NCI-H2029 treated with DMSO at 0.1 percent for 48 hours (cell line): ENCODE measurements around the gene CPNE4.

Source experiments
- DNase-seq: peaks from one replicate; lab custom pipeline; 2025; lab: John Stamatoyannopoulos, UW

Gene CPNE4

GRCh38 chr3:131796558-131797198 lies 238.1 kb downstream of the CPNE4 start:
- no peak for DNase-seq

DNA sequence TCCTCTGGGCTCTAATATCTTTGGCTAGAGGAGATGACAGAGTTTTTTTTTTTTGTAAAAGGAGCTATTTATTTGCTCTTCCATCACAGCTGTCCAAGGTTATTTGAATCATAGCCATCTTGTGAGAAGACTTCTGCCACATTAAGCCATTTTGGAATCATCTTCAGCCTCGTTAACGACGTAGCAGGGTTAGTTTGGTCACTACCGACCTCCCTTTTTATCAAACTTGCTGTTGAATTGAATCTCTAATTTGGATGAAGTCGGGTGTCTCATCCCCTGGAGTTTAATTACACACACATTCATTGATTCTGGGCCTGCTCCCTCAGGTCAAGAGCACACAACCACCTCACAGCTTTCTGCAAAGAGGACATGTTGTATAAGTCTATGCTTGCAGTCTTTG lies 238.7 kb downstream of the CPNE4 start:
- DNase-seq, result no peak

- DNase-seq, result peak; percentile 17
Observed at GRCh38 chr3:131795390-131796090, 239.3 kb downstream of the CPNE4 start.

DNA sequence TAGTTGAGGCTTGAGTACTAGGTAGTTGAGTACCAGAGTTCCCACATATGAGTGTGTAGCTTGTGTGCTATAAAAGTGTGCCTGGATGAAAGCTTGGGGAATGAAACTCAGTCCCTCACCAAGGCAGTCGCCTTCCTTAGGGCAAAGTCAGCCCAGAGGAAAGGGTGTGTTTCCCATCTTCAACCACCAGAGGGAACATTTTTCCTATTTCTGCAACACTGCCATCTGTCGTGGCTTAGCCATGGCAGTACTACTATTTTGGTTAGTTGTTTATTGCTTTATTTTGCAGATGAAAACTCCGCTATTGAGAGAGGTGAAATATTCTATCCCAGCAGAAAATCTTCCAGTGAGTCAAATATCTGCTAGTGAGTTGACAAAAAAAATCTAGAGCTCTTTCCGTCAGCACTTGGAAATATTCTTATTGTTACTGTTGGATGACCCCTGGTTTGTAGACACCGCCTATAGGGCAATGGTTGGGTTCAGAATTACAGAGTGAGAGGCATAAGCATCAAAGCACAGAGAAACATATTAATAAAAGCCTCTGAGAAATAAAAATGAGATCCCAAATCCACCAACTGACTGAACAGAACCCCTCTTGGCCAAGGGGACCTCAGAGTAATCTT lies 239.9 kb downstream of the CPNE4 start:
- DNase-seq, result peak; percentile 5

DNA sequence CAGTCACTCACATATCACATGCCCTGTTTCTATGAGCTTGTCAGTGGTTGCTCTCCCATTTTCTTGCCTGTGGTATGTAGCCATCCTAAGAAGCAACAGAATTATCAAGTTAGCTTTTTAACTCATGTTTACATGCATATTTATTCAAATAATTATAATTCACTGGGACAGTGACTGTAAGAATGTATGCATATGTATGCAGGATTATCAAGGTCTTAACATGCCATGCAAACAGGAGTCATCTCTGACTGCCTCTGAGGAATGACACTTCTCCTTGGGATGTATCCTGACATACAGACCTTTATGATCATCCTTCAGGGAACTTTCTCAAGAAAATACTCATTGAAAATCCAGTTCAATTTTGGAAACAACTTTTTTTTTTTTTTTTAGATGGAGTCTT lies 240.9 kb downstream of the CPNE4 start:
- no peak for DNase-seq

DNA sequence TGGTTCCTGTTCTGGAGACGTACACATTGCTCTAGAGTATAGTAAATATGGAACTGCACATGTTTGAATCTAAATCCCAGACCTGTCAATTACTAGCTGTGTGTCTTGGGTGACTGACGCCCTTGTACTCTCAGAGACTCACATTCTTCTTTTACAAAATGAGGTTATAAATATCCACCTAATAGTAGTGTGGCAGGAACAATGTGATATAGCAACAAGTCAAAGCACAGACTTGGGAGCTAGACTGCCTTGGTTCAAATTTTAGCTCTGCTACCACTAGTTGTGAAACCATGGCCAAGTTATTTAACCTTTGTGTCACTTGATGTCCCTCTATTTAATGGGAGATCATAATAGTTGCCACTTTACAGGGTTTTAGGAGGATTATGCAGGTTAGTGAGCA lies 245.6 kb downstream of the CPNE4 start:
- no peak for DNase-seq

DNA sequence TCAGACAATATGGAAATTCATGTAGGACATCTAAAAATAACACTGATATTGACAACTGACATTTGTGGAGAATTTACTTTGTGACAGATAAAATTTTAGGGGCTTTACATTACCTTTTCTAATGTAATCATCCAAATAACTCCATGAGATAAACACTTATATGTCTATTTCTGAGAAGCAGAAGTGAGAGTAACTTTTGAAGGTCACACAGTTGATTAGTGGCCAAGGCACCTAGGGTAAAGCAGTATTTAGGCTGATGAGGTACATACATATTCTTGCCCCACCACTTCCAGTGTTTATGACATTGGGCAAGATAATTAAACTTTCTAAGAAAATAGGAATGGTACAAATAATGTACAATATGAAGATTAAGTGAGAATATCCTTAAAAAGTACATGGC lies 248.4 kb downstream of the CPNE4 start:
- DNase-seq, result no peak

GRCh38 chr3:131782751-131783150 lies 252.1 kb downstream of the CPNE4 start:
- no peak for DNase-seq

DNA sequence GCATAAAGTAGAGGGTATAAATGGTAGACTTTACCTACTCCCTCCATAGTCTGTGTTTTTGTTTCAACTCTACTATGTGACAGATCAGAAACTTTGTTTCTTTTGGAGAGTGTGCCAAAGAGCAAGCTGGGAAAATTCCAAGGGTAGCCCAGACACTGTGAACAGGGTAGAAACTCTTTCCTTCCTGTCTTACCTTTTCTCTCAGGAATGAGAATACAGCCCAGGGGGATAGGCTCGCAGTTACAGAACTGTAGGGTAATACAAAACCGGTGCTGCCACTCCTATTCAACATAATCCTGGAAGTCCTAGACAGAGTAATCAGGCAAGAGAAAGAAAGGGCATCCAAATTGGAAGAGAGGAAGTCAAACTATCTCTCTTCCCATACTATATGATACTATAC lies 256.3 kb downstream of the CPNE4 start:
- no peak for DNase-seq

DNA sequence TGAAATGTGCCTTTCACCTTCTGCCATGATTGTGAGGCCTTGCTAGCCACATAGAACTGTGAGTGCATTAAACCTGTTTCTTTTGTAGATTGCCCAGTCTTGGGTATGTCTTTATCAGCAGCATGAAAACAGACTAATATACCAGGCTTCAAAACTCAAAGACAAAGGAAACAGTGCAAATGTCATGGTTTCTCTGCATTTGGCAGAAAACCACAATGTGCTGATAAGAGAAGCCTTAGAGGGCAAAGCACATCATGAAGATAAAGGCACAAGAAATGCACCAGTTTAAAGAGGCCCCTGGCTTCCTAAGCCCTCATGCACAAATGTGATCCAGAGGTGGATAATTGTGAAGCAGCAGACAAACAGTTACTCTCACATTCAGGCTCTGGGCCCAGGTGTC lies 259.2 kb downstream of the CPNE4 start:
- DNase-seq, result no peak

- no peak for DNase-seq
Observed at GRCh38 chr3:131772269-131773026, 262.4 kb downstream of the CPNE4 start.

DNA sequence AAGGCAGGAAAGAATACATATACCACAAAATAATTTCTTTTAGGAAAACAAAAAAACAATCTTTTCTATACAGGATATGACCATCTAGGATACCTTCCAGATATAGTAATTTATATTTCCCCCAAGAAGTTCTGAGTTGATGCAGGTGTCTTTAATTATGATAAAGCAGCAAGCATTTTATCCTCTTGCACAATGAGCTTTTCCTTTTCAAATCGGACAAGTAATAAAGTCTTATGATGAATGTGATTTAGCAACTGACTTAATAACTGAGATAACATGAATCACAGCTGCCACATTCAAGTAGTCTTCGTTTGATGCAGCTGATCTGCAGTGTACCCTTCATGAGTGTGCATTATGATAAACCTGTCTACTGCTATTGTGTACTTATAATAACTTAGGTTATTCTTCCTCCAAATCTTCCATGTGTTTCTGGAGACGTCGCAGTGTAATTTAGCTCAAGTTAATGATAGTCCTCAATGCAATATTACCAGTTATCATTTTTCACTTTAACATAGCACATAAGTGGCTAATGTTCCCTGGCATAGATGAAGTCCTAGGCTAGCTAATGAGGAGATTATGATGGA lies 271.7 kb downstream of the CPNE4 start:
- no peak for DNase-seq

- no peak for DNase-seq
Observed at GRCh38 chr3:131756405-131756804, 278.4 kb downstream of the CPNE4 start.

DNA sequence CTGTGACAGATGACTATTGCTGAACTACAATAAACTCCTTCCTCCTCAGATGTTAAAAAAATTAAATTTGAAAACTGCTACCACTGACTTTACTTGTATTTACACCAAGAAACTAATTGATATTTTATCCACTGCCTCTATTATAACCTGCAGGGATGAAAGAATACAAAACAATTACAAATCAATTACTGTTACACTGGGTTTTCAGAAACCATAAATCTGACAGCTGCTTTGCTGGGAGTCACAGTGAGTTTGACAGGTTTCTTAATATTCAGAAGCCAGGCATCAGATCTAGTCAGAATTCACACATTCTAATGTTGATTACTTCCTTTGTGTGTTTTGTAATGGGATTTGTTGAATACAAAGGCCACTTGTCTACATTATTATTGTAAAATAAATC lies 279.4 kb downstream of the CPNE4 start:
- no peak for DNase-seq

- DNase-seq, result no peak
Observed at GRCh38 chr3:131750256-131750655, 284.6 kb downstream of the CPNE4 start.

DNA sequence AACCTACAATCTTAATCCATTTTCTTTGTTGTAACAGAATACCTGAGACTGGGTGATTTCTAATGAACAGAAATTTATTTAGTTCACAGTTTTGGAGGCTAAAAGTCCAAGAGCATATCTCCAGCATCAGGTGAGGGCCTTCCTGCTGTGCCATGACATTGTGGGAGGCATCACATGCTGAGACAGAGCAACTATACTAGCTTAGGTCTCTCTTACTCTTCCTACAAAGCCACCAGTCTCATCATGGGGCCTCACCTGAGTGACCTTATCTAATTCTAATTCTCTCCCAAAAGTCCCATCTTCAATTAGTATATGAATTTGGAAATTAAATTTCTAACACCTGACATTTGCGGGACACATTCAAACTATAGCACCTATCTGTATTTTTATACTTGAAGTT lies 285.0 kb downstream of the CPNE4 start:
- DNase-seq, result no peak

DNA sequence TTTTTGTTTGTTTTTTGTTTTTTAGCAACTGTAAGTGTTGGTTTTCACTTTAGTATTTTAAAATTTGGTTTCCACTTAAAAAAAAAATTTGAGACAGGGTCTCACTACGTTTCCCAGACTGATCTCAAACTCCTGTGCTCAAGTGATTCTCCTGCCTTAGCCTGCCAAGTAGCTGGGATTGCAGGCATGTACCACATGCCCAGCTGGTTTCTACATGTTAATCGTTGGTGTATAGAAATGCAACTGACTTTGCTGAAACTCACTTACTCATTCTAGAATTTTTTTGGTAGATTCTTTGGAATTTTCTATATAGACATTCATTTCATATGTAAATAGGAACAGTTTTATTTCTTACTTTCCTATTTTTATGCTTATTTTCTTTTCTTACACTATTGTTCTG lies 287.3 kb downstream of the CPNE4 start:
- no peak for DNase-seq

GRCh38 chr3:131744765-131745164 lies 290.0 kb downstream of the CPNE4 start:
- no peak for DNase-seq

DNA sequence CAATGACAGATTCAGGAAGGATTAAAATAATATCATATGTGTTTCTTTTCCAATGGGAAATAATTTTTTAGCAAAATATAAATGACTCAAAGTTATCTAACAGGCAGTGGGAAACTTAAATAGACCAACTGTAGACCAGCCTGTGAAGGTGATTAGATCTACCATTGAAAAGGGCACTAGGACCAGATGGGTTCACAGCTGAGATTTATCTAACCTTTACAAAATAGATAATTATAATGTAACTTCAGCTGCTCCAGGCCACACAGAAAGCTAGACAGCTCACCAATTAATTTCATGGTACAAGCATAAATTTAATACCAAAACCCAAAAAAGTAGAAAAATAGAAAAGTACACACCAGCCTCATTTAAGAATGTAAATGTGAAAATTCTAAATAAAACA lies 291.7 kb downstream of the CPNE4 start:
- no peak for DNase-seq

- no peak for DNase-seq
Observed at GRCh38 chr3:131739211-131739610, 295.6 kb downstream of the CPNE4 start.

DNA sequence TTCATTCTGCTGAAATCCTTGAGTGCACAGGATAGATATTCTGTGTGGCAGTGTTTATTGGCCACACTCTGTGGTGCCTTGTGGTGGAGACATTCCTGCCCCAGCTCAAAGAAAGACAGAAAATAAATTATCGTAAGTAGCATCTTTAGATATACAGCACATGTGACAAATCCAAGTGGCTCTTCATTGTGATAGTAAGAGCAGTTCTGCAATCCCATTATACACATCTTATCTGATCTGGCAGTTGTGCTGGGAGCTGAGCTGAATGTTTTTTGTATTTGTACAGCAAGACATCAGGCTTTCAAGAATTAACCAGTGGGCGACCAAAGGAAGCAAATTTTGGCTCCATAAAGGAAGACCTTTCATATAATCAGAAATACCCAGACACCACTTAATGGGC lies 296.7 kb downstream of the CPNE4 start:
- no peak for DNase-seq

- no peak for DNase-seq
Observed at GRCh38 chr3:131735544-131735943, 299.3 kb downstream of the CPNE4 start.
